ENCODE results near the gene HSD11B1L. TPM values are rescaled to one million over a fixed set of nuclear protein-coding genes. Genes with fewer than 3 reads are reported as not detected.

Gene HSD11B1L
- total and polyA plus RNA-seq, 2 donors (not counting 1 experiment from before 2014, with no cell fraction given) = 1.8 to 4.6 TPM

DNA sequence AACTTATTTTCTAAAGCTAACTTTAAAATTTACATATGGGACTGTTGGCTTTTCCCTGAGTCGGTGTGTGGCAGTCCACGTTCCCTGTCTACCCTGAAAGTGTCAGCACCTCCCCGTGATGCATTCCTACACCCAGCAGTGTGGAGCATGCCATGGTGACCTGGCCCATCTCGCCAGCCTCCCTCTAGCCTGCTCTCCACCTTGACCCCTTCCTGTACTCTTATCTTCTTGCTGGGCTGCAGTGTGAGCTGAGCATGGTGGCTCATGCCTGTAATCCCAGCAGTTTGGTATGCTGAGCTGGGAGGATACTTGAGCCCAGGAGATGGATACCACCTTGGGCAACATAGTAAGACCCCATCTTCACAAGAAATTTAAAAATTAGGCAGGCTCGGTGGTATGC is 25.9 kb upstream of the HSD11B1L start:
- ChIA-PET CTCF (interaction anchor here (0.6 kb wide), 1 partner anchor 626 kb away, joined by 3 read pairs; no protein-coding TSS in a partner anchor), POLR2A (no interaction called here)
- Histone ChIP-seq H4K20me1 (ENCODE audit: control insufficient read depth, insufficient read depth, low read length, poor library complexity, severe bottlenecking) (peaks cover 35% of the 10 kb centered on the region), H3K9ac (ENCODE audit: low read length) (no peak overlapping the region), H3K79me2 (ENCODE audit: control insufficient read depth, insufficient read depth, low read length) (peaks cover 59% of the 10 kb centered on the region), H3K4me3 (ENCODE audit: control extremely low read depth in 1 of 5, extremely low read depth in 1 of 5, insufficient read depth in 1 of 5, low read depth in 2 of 5, low read length in 4 of 5) (no peak overlapping the region), H3K9me3 (ENCODE audit: control extremely low read depth in 1 of 3, control insufficient read depth in 2 of 3, insufficient read depth in 1 of 3, low read length in 2 of 3) (no peaks in the 10 kb centered on the region), H3K4me2 (replicated peaks; ENCODE audit: low read depth, low read length, poor library complexity, severe bottlenecking) (no peak overlapping the region), H3K27me3 (replicated peaks in 1 of 4; ENCODE audit: control extremely low read depth in 1 of 4, control insufficient read depth in 3 of 4, insufficient read depth in 4 of 4, low read length in 3 of 4) (no peaks in the 10 kb centered on the region), H2AFZ (ENCODE audit: insufficient read depth, low read depth, low read length, poor library complexity, severe bottlenecking) (no peak overlapping the region), H3K36me3 (replicated peaks in 1 of 2; ENCODE audit: control extremely low read depth in 1 of 2, control insufficient read depth in 1 of 2, extremely low read depth in 1 of 2, insufficient read depth in 2 of 2, low read length in 1 of 2) (peaks cover 9 to 87% of the 10 kb centered on the region in 2 experiments), H3K4me1 (ENCODE audit: control insufficient read depth in 2 of 2, insufficient read depth in 2 of 2, low read length in 2 of 2) (no peaks in the 10 kb centered on the region), H3K27ac (ENCODE audit: low read length in 2 of 2) (no peak overlapping the region)
- DNase-seq = no peak
- intact Hi-C loops (cut with micrococcal nuclease) = no loop called here
- no peak overlapping the region for H3K27ac Mint-ChIP-seq
- no peak overlapping the region for H3K4me3 Mint-ChIP-seq
- TF ChIP-seq, protein P1, sequence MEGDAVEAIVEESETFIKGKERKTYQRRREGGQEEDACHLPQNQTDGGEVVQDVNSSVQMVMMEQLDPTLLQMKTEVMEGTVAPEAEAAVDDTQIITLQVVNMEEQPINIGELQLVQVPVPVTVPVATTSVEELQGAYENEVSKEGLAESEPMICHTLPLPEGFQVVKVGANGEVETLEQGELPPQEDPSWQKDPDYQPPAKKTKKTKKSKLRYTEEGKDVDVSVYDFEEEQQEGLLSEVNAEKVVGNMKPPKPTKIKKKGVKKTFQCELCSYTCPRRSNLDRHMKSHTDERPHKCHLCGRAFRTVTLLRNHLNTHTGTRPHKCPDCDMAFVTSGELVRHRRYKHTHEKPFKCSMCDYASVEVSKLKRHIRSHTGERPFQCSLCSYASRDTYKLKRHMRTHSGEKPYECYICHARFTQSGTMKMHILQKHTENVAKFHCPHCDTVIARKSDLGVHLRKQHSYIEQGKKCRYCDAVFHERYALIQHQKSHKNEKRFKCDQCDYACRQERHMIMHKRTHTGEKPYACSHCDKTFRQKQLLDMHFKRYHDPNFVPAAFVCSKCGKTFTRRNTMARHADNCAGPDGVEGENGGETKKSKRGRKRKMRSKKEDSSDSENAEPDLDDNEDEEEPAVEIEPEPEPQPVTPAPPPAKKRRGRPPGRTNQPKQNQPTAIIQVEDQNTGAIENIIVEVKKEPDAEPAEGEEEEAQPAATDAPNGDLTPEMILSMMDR (IDR thresholded peaks at IDR 0.05) = no peak
- no peak for TF ChIP-seq EZH2 (IDR thresholded peaks at IDR 0.05; ENCODE audit: borderline replicate concordance, insufficient read depth, low read depth, low read length, poor library complexity, severe bottlenecking)
- H3K9me3 Mint-ChIP-seq (ENCODE audit: insufficient read depth) = no peaks in the 10 kb centered on the region
- H3K27me3 Mint-ChIP-seq = no peaks in the 10 kb centered on the region
- 100% methylated on average over 4 of the region's 5 CpGs for WGBS (ENCODE audit: insufficient coverage)
- no peak for ATAC-seq (ENCODE audit: low read depth)
- H3K4me1 Mint-ChIP-seq = no peaks in the 10 kb centered on the region

DNA sequence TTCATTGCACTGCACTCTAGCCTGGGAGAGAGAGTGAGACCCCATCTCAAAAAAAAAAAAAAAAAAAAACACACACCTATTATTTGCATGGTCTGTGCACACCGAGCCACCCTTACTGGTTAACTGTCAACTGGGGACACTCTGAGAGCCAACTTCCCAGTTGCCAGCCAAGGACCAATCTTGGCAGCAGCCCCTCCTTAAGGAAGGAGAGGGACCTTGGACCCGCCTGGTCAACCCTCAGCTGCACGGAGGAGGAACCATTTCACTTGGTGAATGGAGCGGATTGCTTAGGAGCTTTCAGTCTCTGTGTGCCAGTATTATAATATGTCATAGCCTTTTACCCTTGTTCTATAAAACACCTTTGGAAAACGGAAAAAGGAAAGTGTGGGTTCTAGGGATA is 25.4 kb upstream of the HSD11B1L start:
- ChIA-PET POLR2A (no interaction called here), CTCF (interaction anchor here (0.6 kb wide), 1 partner anchor 626 kb away, joined by 3 read pairs; no protein-coding TSS in a partner anchor)
- Histone ChIP-seq H3K4me3 (ENCODE audit: control extremely low read depth in 1 of 5, extremely low read depth in 1 of 5, insufficient read depth in 1 of 5, low read depth in 2 of 5, low read length in 4 of 5) (no peak overlapping the region), H3K4me2 (replicated peaks; ENCODE audit: low read depth, low read length, poor library complexity, severe bottlenecking) (no peak overlapping the region), H4K20me1 (ENCODE audit: control insufficient read depth, insufficient read depth, low read length, poor library complexity, severe bottlenecking) (peaks cover 32% of the 10 kb centered on the region), H3K9me3 (ENCODE audit: control extremely low read depth in 1 of 3, control insufficient read depth in 2 of 3, insufficient read depth in 1 of 3, low read length in 2 of 3) (no peaks in the 10 kb centered on the region), H3K27me3 (replicated peaks in 1 of 4; ENCODE audit: control extremely low read depth in 1 of 4, control insufficient read depth in 3 of 4, insufficient read depth in 4 of 4, low read length in 3 of 4) (no peaks in the 10 kb centered on the region), H3K4me1 (ENCODE audit: control insufficient read depth in 2 of 2, insufficient read depth in 2 of 2, low read length in 2 of 2) (no peaks in the 10 kb centered on the region), H3K27ac (ENCODE audit: low read length in 2 of 2) (no peak overlapping the region), H3K36me3 (replicated peaks in 1 of 2; ENCODE audit: control extremely low read depth in 1 of 2, control insufficient read depth in 1 of 2, extremely low read depth in 1 of 2, insufficient read depth in 2 of 2, low read length in 1 of 2) (peaks cover 8 to 87% of the 10 kb centered on the region in 2 experiments), H3K79me2 (ENCODE audit: control insufficient read depth, insufficient read depth, low read length) (peaks cover 54% of the 10 kb centered on the region), H2AFZ (ENCODE audit: insufficient read depth, low read depth, low read length, poor library complexity, severe bottlenecking) (no peak overlapping the region), H3K9ac (ENCODE audit: low read length) (no peak overlapping the region)
- H3K9me3 Mint-ChIP-seq (ENCODE audit: insufficient read depth) = no peaks in the 10 kb centered on the region
- no peak for ATAC-seq (ENCODE audit: low read depth)
- no peak overlapping the region for H3K4me3 Mint-ChIP-seq
- intact Hi-C loops (cut with micrococcal nuclease) = no loop called here
- no peaks in the 10 kb centered on the region for H3K4me1 Mint-ChIP-seq
- no peak for TF ChIP-seq EZH2 (IDR thresholded peaks at IDR 0.05; ENCODE audit: borderline replicate concordance, insufficient read depth, low read depth, low read length, poor library complexity, severe bottlenecking)
- TF ChIP-seq, protein P1 (IDR thresholded peaks at IDR 0.05) = no peak
- WGBS (ENCODE audit: insufficient coverage) = no CpG with 5 or more reads among the region's 5 CpGs
- DNase-seq = no peak
- H3K27ac Mint-ChIP-seq = no peak overlapping the region
- no peaks in the 10 kb centered on the region for H3K27me3 Mint-ChIP-seq
